Stimulated activated CD4-positive, alpha-beta T cell treated with anti-CD3 and anti-CD28 coated beads, Interleukin-4, amount 100 ng/mL, for 24 hours (primary cell): ENCODE measurements around the gene KRIT1.

Experiments used
- DNase-seq: peaks from one replicate; pipeline ENCODE4 v3.0.0-alpha.2; 2020

The KRIT1 gene

DNA sequence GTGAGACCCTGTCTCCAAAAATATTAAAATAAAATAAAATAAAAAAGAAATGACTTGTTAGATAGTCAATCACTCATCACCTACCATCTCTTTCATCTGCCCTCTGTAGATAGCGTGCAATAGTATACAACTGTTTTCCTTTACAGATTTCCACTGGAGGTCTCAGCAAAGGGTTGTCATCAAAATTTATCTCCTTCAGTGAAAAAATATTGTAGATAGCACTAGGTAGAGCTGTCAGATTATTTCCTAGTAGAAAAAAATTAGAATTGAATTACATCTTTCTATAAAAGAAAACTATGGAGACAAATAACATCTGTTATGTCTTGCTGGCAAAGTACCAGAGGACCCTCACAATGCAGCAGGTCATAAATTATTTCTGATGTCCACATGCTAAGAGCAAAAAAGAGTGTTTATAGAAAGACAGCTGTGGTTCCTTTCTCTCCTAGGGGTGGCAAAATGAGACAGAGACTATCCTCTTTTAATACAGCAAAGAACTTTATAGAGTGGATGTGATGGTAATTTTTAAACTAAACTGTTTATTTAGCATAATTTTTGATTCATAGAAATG is 95.2 kb downstream of the KRIT1 start:
- no peak for DNase-seq

DNA sequence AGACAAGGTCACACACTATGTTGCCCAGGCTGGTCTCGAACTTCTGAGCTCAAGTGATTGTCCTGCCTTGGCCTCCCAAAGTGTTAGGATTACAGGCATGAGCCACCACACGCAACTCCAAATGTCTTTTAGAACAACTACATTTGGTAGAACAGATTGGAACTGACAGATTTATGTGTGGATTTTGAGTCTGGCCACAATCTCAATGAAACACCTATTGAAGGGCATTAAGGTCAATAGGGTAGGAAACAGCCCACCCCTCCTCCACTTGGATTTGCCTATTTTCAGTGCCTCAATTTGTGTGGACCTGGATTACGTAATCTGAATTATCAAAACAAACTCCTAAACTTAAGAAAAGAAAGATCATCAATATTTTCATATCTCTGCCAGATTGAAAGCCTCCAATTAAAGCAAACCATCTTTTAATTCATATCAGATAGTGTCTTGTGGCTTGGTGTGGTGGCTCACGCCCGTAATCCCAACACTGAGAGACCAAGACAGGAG is 95.9 kb downstream of the KRIT1 start:
- DNase-seq: no peak
